NCI-H82 treated with DMSO at 0.1 percent for 48 hours (cell line): ENCODE data around the gene HCFC1.

Experiments
- DNase-seq: peaks from one replicate; lab custom pipeline; 2025; ENCODE audit not compliant: unreplicated experiment; lab: John Stamatoyannopoulos, UW

HCFC1 gene

GRCh38 chrX:153960077-153960476, 11.5 kb downstream of the HCFC1 start:
- no peak for DNase-seq

GRCh38 chrX:153959649-153960048, 12.0 kb downstream of the HCFC1 start:
- no peak for DNase-seq

GRCh38 chrX:153958605-153959004, 13.0 kb downstream of the HCFC1 start:
- DNase-seq, result no peak

- no peak for DNase-seq
Observed at GRCh38 chrX:153957224-153957623, 14.4 kb downstream of the HCFC1 start.

- DNase-seq, result no peak
Observed at GRCh38 chrX:153956044-153956907, 15.3 kb downstream of the HCFC1 start.

- no peak for DNase-seq
Observed at GRCh38 chrX:153955228-153955732, 16.3 kb downstream of the HCFC1 start.

GRCh38 chrX:153954558-153955227, 16.9 kb downstream of the HCFC1 start:
- DNase-seq, result no peak

GRCh38 chrX:153953892-153954557, 17.6 kb downstream of the HCFC1 start:
- DNase-seq, result no peak

GRCh38 chrX:153953342-153953830, 18.2 kb downstream of the HCFC1 start:
- DNase-seq, result peak; percentile 14

- no peak for DNase-seq
Observed at GRCh38 chrX:153952373-153953026, 19.1 kb downstream of the HCFC1 start.

- no peak for DNase-seq
Observed at GRCh38 chrX:153951683-153952372, 19.8 kb downstream of the HCFC1 start.

GRCh38 chrX:153950127-153950526, 21.5 kb downstream of the HCFC1 start:
- DNase-seq, result no peak

GRCh38 chrX:153948847-153949805, 22.5 kb downstream of the HCFC1 start:
- no peak for DNase-seq

GRCh38 chrX:153948002-153948466, 23.6 kb downstream of the HCFC1 start:
- no peak for DNase-seq

- DNase-seq, result peak; percentile 70
Observed at GRCh38 chrX:153947009-153947769, 24.4 kb downstream of the HCFC1 start.

- DNase-seq, result no peak
Observed at GRCh38 chrX:153945956-153946943, 25.4 kb downstream of the HCFC1 start.

GRCh38 chrX:153944800-153945150, 26.8 kb downstream of the HCFC1 start:
- DNase-seq, result no peak
